Activated CD8-positive, alpha-beta memory T cell treated with anti-CD3 and anti-CD28 coated beads for 48 hours (primary cell): ENCODE measurements around the gene ZNF202.
"Not testable (repeated sequence)": the region's sequence is repeated elsewhere in the genome, so short reads cannot be mapped to it uniquely, and the experiment has no call there.

Experiments used
- DNase-seq, 3 experiments: peaks; one replicate each; pipeline ENCODE4 v3.0.0-alpha.2; 2020; ENCODE audit warnings: low read depth in 2 of 3, low spot score in 2 of 3

ZNF202 gene

GRCh38 chr11:123741159-123742030, at the start of gene ZNF202:
ZNF202 (minus strand) TSS chr11:123741660; CDS start chr11:123730888, 10,772 bp downstream.
- peak; percentile 65 to 81 (median 76) for DNase-seq

GRCh38 chr11:123783536-123783935, 42.1 kb upstream of the ZNF202 start:
- no peak for DNase-seq

- no peak for DNase-seq
These were observed 37.1 kb upstream of the ZNF202 start for GRCh38 chr11:123778511-123778910.

GRCh38 chr11:123775715-123776549, 34.5 kb upstream of the ZNF202 start:
- no peak for DNase-seq

GRCh38 chr11:123775289-123775688, 33.8 kb upstream of the ZNF202 start:
- no peak for DNase-seq

- no peak for DNase-seq
These were observed 32.5 kb upstream of the ZNF202 start for GRCh38 chr11:123773959-123774358.

GRCh38 chr11:123773026-123773425, 31.6 kb upstream of the ZNF202 start:
- no peak for DNase-seq

GRCh38 chr11:123771664-123772063, 30.2 kb upstream of the ZNF202 start:
- no peak for DNase-seq

- DNase-seq: no peak
These were observed 29.3 kb upstream of the ZNF202 start for GRCh38 chr11:123770712-123771111.

- no peak for DNase-seq
These were observed 24.1 kb upstream of the ZNF202 start for GRCh38 chr11:123765601-123766000.

GRCh38 chr11:123762422-123762821, 21.0 kb upstream of the ZNF202 start:
- no peak for DNase-seq

- DNase-seq: no peak
These were observed 19.4 kb upstream of the ZNF202 start for GRCh38 chr11:123760894-123761293.

- DNase-seq: no peak
These were observed 16.5 kb upstream of the ZNF202 start for GRCh38 chr11:123757976-123758375.

- no peak for DNase-seq
These were observed 14.4 kb upstream of the ZNF202 start for GRCh38 chr11:123755813-123756212.

GRCh38 chr11:123755344-123755743, 13.9 kb upstream of the ZNF202 start:
- DNase-seq: no peak

GRCh38 chr11:123754101-123754568, 12.7 kb upstream of the ZNF202 start, which contains the start of gene OR6X1:
OR6X1 (minus strand) TSS chr11:123754518; CDS start chr11:123754518, 0 bp downstream.
- no peak for DNase-seq

- no peak for DNase-seq
These were observed 11.7 kb upstream of the ZNF202 start for GRCh38 chr11:123753110-123753509.

- no peak for DNase-seq
These were observed 10.3 kb upstream of the ZNF202 start for GRCh38 chr11:123751781-123752180.

- not testable (repeated sequence) for DNase-seq
These were observed 6.9 kb upstream of the ZNF202 start for GRCh38 chr11:123748349-123748748.

- DNase-seq: no peak
These were observed 4.4 kb upstream of the ZNF202 start for GRCh38 chr11:123745764-123746451.

GRCh38 chr11:123742724-123743120, 1.3 kb upstream of the ZNF202 start:
- DNase-seq: no peak
